Type B pancreatic cell (in vitro differentiated cells): ENCODE results near the gene IGSF9B. TPM values are rescaled to one million over a fixed set of nuclear protein-coding genes. Genes with fewer than 3 reads are reported as not detected.

ENCODE experiments used
- DNase-seq: peaks from one replicate; pipeline ENCODE4 v3.0.0; 2021; ENCODE audit warnings: mixed read lengths; ENCODE audit not compliant: unreplicated experiment; ENCODE audit errors: extremely low spot score
- H3K27ac Mint-ChIP-seq: 2 replicates; pipeline ENCODE4 v1.8.0; 2021; ENCODE audit warnings: mild to moderate bottlenecking, mixed read lengths
- H3K27me3 Mint-ChIP-seq: 2 replicates; pipeline ENCODE4 v1.8.0; 2021; ENCODE audit warnings: mixed read lengths
- H3K36me3 Mint-ChIP-seq: 2 replicates; pipeline ENCODE4 v1.8.0; 2021; ENCODE audit warnings: mixed read lengths
- H3K4me1 Mint-ChIP-seq: one replicate; pipeline ENCODE4 v1.8.0; 2021; ENCODE audit warnings: mixed read lengths; ENCODE audit not compliant: unreplicated experiment
- H3K4me3 Mint-ChIP-seq: 2 replicates; pipeline ENCODE4 v1.8.0; 2021; ENCODE audit warnings: mild to moderate bottlenecking, mixed read lengths
- H3K9me3 Mint-ChIP-seq: 2 replicates; pipeline ENCODE4 v1.8.0; 2021; ENCODE audit warnings: mixed read lengths
- total RNA-seq: library from RNA; stranded (reverse); gene quantifications from 2 replicates; pipeline ENCODE4 v1.2.1, GENCODE V29; 2021; ENCODE audit warnings: low replicate concordance
- TF ChIP-seq, protein P1 (sequence below): fragments of 200-600 bp; sonication (generic); conservative IDR thresholded peaks from 2 replicates; pipeline ENCODE4 v1.5.0; 2021; ENCODE audit warnings: antibody characterized with exemption, mild to moderate bottlenecking

Gene IGSF9B
- total RNA-seq, 1 donor from 2014 or later: 10.6 TPM

DNA sequence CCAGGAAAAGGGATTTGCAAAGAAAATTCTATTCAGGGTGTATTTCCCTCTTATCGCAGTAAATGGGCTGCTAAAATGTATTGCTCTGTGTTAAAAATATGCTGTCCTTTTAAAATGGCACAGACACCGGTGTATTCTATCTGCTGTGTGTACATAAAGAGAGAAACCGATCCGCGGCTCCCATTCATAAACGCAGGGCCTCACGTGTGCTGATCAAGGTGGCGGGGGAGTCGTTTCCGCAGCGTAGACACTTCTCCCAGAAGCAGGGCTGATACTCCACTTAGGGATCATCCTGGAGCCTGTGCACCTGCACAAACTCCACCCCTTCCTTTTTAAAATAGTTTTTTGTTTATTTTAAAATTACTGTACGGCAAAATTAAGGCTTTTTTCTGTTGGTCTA lies 26.1 kb upstream of the IGSF9B start:
- Mint-ChIP-seq H3K27me3 (peaks cover 51% of the 10 kb centered on the region), H3K9me3 (no peaks in the 10 kb centered on the region), H3K27ac (no peak overlapping the region), H3K36me3 (no peaks in the 10 kb centered on the region), H3K4me1 (peaks cover 7% of the 10 kb centered on the region), H3K4me3 (no peak overlapping the region)
- TF ChIP-seq, protein P1, sequence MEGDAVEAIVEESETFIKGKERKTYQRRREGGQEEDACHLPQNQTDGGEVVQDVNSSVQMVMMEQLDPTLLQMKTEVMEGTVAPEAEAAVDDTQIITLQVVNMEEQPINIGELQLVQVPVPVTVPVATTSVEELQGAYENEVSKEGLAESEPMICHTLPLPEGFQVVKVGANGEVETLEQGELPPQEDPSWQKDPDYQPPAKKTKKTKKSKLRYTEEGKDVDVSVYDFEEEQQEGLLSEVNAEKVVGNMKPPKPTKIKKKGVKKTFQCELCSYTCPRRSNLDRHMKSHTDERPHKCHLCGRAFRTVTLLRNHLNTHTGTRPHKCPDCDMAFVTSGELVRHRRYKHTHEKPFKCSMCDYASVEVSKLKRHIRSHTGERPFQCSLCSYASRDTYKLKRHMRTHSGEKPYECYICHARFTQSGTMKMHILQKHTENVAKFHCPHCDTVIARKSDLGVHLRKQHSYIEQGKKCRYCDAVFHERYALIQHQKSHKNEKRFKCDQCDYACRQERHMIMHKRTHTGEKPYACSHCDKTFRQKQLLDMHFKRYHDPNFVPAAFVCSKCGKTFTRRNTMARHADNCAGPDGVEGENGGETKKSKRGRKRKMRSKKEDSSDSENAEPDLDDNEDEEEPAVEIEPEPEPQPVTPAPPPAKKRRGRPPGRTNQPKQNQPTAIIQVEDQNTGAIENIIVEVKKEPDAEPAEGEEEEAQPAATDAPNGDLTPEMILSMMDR: no peak
- no peak for DNase-seq

DNA sequence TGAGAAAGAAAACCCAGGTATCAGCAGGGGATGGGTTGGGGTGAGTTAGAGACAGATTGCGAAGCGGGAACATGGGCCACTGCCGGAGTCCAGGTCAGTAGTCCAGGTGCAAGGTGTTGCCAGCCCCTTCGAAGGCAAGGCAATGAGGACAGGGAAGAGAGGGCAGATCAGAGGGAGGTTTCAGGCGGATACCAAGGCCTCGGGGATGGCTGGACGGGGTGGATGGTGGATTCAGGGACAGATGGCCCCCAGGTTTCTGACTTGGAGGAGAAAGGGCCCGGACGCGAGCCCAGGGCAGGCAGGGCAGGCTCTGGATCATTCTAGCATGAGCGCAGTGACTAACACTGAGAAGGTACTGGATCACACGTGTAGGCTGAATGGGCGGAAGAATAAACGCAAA lies 25.4 kb upstream of the IGSF9B start:
- Mint-ChIP-seq H3K9me3 (no peaks in the 10 kb centered on the region), H3K36me3 (no peaks in the 10 kb centered on the region), H3K27ac (no peak overlapping the region), H3K4me3 (no peak overlapping the region), H3K27me3 (peaks cover 51% of the 10 kb centered on the region), H3K4me1 (peaks cover 7% of the 10 kb centered on the region)
- DNase-seq: no peak
- TF ChIP-seq, protein P1: no peak

DNA sequence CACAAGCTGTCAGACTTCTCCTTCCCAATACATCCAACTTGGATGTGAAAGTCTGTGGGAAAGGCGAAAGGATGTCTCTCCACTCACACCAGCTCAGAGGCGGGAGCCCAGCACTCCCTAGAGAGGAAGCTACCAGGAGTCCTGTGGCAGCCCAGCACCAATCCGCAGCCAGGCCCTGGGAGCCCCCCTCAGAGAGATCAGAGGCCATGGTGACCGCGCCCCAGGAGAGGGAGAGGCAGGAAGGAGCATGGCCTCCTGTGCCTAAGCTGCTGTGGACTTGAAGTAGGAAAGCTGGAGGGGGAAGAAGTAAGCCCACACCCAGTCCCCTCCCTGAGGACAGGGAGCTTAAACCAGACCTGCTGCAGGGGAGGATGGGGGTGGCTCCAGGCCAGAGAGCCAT lies 24.4 kb upstream of the IGSF9B start:
- DNase-seq: no peak
- H3K27me3 Mint-ChIP-seq: peaks cover 49% of the 10 kb centered on the region
- H3K36me3 Mint-ChIP-seq: no peaks in the 10 kb centered on the region
- peaks cover 3% of the 10 kb centered on the region for H3K4me1 Mint-ChIP-seq
- no peak overlapping the region for H3K4me3 Mint-ChIP-seq
- no peaks in the 10 kb centered on the region for H3K9me3 Mint-ChIP-seq
- TF ChIP-seq, protein P1: no peak
- no peak overlapping the region for H3K27ac Mint-ChIP-seq

DNA sequence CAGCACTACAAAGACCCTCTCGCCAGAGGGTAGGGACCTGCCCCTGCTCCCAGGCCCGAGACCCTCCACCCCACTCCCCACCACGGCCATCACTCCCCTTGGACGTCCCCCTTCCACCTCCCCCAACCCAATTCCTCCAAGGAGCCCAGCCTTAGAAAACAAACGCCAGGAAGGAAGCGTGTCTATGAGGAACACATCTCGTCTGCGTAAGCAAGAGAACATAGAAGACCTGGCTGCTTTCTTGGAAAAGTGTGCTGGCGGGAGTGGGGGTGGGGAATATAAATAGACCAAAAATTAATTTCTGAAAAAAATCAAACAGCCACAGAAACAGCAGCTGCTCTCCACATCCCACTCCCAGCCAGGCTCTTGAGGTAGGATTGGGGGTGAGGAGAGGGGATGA lies 23.9 kb upstream of the IGSF9B start:
- TF ChIP-seq, protein P1: no peak
- Mint-ChIP-seq H3K27ac (no peak overlapping the region), H3K27me3 (peaks cover 51% of the 10 kb centered on the region), H3K36me3 (no peaks in the 10 kb centered on the region), H3K4me1 (no peaks in the 10 kb centered on the region), H3K4me3 (no peak overlapping the region), H3K9me3 (no peaks in the 10 kb centered on the region)
- no peak for DNase-seq

DNA sequence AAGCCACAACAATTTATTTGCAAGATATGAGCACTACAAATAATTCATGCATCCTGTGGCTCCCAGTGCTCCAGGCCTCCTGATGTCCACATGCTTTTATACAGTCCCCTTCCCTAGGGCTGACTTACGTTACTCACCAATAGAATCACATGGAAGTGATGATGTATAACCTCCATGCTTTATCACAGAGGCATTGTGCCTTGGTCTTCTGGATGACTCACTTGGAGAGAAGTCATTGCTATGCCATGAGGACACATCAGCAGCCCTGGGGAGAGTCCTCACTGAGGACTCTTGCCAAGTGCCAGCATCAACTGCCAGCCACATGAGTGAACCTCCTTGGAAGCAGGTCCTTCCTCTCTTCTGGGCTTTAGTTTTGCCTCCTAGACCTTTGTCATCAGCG lies 22.0 kb upstream of the IGSF9B start:
- Mint-ChIP-seq H3K9me3 (no peaks in the 10 kb centered on the region), H3K27me3 (peaks cover 61% of the 10 kb centered on the region), H3K4me1 (no peaks in the 10 kb centered on the region), H3K4me3 (no peak overlapping the region), H3K36me3 (no peaks in the 10 kb centered on the region), H3K27ac (no peak overlapping the region)
- DNase-seq: no peak
- TF ChIP-seq, protein P1: no peak

DNA sequence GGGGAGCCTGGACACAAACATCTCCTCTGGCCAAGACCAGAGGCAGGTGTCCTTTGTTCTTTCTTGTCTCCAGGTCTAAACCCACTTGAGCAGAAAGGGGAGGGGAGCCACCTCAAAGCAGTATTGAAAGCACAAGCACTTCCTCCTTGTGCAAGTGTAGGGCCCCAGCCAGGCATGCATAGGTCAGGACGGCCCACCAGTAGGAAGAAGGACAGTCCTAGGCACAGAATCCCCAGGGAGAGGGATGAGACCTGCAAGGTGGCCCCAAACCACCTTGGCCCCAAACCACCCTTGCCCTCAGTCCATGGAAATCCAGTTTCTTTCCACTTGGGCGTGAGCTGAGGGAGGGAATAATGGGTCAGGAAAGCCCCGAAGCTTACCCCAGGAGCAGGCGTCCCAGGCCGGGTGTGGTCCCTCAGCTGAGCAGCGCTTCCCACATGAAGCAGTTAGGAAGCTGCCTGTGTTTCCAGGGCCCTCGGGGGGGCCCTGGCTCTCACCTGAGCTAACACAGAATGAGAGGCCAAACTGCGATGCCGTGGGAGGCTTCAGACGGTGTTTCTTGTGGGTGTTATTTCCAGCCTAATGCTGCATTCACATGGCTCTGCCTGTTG lies 20.4 kb upstream of the IGSF9B start:
- Mint-ChIP-seq H3K4me1 (no peaks in the 10 kb centered on the region), H3K36me3 (no peaks in the 10 kb centered on the region), H3K4me3 (no peak overlapping the region), H3K27me3 (peaks cover 66% of the 10 kb centered on the region), H3K9me3 (no peaks in the 10 kb centered on the region), H3K27ac (no peak overlapping the region)
- TF ChIP-seq, protein P1: no peak
- DNase-seq: no peak
